Hepatocyte (in vitro differentiated cells): ENCODE results near the gene ITPR2.

Experiments used
- EZH2 ChIP-seq: fragments of 200-600 bp; sonication (generic); IDR thresholded peaks from 2 replicates; pipeline ENCODE4 v1.6.1; 2016; ENCODE audit warnings: antibody characterized with exemption, mild to moderate bottlenecking, borderline replicate concordance
- TF ChIP-seq, protein P1 (sequence below): fragments of 200-600 bp; sonication (generic); IDR thresholded peaks from 2 replicates; pipeline ENCODE4 v1.5.1; 2016; ENCODE audit warnings: antibody characterized with exemption, mild to moderate bottlenecking; ENCODE audit not compliant: poor library complexity

DNA sequence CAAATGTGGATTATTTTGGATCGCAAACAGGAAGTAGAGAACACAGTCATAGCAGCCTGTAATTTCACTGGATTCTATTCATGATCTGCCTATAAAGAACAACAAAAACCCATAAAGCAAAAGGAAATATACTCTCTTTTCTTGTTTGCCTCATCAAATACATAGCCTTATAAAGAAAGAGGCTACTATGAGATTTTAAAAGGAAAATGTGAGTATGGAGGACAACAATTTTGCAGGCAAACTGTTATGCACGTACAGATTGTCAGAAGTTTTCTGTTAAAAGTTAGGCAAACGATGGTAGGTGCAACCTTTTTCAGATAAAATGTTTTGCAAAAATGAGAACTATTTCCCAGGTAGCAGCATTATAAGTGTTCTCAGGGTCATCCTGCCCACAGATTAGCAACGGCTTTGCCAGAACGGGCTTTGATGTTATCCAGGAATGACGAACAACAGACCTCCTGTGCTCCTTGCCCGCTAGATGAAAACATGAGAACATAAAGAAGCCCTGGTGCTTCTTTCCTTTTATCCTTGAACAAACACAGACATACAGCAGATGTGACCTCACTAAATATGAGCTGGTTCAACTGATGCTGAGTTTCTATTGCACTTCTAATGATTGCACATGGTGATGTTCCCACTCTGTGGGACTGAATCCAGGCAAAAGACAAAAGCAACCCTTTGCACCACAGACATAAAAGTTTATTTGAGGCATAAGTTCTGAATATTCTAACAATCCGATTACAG lies 88.1 kb downstream of the ITPR2 start:
- TF ChIP-seq, protein P1, sequence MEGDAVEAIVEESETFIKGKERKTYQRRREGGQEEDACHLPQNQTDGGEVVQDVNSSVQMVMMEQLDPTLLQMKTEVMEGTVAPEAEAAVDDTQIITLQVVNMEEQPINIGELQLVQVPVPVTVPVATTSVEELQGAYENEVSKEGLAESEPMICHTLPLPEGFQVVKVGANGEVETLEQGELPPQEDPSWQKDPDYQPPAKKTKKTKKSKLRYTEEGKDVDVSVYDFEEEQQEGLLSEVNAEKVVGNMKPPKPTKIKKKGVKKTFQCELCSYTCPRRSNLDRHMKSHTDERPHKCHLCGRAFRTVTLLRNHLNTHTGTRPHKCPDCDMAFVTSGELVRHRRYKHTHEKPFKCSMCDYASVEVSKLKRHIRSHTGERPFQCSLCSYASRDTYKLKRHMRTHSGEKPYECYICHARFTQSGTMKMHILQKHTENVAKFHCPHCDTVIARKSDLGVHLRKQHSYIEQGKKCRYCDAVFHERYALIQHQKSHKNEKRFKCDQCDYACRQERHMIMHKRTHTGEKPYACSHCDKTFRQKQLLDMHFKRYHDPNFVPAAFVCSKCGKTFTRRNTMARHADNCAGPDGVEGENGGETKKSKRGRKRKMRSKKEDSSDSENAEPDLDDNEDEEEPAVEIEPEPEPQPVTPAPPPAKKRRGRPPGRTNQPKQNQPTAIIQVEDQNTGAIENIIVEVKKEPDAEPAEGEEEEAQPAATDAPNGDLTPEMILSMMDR = no peak
- no peak for TF ChIP-seq EZH2
